GM19395 (cell line): Measurements from ENCODE around the gene MATN1.

ENCODE experiments used
- ATAC-seq: cut with Tn5 transposase; IDR thresholded peaks from one replicate; pipeline ENCODE4 v1.9.1; 2021; ENCODE audit warnings: mild to moderate bottlenecking, moderate library complexity; ENCODE audit not compliant: unreplicated experiment

Gene MATN1

GRCh38 chr1:30665216-30666010 lies 58.0 kb downstream of the MATN1 start:
- no peak for ATAC-seq

- no peak for ATAC-seq
These were observed 59.2 kb downstream of the MATN1 start for GRCh38 chr1:30664103-30664755.

- ATAC-seq: no peak
These were observed 59.7 kb downstream of the MATN1 start for GRCh38 chr1:30663596-30664091.

- ATAC-seq: no peak
These were observed 61.0 kb downstream of the MATN1 start for GRCh38 chr1:30662291-30662840.

GRCh38 chr1:30661311-30661710 lies 62.1 kb downstream of the MATN1 start:
- no peak for ATAC-seq
